Measurements from ENCODE around the gene IP6K1.

DNA sequence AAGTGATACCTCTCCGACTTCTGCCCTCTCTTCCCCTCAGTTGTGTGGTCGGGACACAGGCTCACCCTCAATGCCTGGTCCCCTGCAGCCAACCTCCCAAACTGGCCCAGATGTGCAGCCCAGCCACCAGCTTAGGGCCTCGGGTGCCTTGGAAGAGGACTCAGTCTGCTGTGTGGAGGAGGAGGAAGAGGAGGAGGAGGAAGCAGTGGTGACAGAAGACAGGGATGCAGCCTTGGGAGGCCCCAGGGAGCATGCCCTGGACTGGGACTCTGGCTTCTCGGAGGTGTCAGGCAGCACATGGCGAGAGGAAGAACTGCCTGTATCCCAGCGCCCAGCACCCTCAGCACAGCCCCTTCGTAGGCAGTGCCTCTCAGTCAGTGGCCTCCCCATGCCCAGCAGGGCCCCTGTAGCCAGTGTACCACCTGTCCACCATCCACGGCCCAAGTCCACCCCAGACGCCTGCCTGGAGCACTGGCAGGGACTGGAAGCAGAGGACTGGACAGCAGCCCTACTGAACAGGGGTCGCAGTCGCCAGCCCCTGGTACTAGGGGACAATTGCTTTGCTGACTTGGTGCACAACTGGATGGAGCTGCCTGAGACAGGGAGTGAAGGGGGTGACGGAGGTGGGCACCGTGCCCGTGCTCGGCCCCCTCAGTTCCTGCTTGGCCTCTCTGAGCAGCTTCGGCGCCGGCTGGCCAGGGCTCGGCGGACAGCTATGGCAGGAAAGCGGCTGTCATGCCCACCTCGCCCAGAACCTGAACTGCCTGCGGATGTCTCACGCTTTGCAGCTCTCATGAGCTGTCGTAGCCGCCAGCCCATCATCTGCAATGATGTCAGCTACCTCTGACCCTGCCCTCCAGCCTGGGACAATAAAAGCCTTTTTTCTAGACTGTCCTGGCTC lies 18.0 kb upstream of the IP6K1 start:
- TF ChIP-seq CTCF (IDR thresholded peaks at IDR 0.05) (no peak), POLR2A (IDR thresholded peaks at IDR 0.05) (no peak), POLR2AphosphoS5 (IDR thresholded peaks at IDR 0.05) (no peak), EP300 (IDR thresholded peaks at IDR 0.05) (no peak)
